MM.1S (cell line): ENCODE measurements around the gene PODXL2.
"Not testable (repeated sequence)": the region's sequence is repeated elsewhere in the genome, so short reads cannot be mapped to it uniquely, and the experiment has no call there.

Experiments used
- EZH2 ChIP-seq: fragments of 300-600 bp; sonication (generic); optimal IDR thresholded peaks from 2 replicates; pipeline ENCODE3; 2017; ENCODE audit warnings: low read depth, mild to moderate bottlenecking, antibody characterized with exemption, low read length, mixed read lengths
- TF ChIP-seq, protein P1 (sequence below): fragments of 300-600 bp; sonication (generic); IDR thresholded peaks from 2 replicates; pipeline ENCODE4 v1.5.1; 2016; ENCODE audit warnings: antibody characterized with exemption, low read length, mixed read lengths

DNA sequence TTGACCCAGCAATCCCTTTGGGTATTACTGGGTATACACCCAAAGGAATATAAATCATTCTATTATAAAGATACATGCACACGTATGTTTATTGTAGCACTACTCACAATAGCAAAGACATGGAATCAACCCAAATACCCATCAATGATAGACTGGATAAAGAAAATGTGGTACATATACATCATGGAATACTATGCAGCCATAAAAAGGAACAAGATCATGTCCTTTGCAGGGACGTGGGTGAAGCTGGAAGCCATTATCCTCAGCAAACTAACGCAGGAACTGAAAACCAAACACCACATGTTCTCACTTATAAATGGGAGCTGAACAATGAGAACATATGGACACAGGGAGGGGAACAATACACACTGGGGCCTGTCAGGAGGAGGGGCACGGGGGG, 75.9 kb downstream of the PODXL2 start:
- not testable (repeated sequence) for TF ChIP-seq EZH2
- TF ChIP-seq, protein P1, sequence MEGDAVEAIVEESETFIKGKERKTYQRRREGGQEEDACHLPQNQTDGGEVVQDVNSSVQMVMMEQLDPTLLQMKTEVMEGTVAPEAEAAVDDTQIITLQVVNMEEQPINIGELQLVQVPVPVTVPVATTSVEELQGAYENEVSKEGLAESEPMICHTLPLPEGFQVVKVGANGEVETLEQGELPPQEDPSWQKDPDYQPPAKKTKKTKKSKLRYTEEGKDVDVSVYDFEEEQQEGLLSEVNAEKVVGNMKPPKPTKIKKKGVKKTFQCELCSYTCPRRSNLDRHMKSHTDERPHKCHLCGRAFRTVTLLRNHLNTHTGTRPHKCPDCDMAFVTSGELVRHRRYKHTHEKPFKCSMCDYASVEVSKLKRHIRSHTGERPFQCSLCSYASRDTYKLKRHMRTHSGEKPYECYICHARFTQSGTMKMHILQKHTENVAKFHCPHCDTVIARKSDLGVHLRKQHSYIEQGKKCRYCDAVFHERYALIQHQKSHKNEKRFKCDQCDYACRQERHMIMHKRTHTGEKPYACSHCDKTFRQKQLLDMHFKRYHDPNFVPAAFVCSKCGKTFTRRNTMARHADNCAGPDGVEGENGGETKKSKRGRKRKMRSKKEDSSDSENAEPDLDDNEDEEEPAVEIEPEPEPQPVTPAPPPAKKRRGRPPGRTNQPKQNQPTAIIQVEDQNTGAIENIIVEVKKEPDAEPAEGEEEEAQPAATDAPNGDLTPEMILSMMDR, result not testable (repeated sequence)
